SK-N-MC (cell line): ENCODE data around the gene CYP4X1.
"Not testable (repeated sequence)": the region's sequence is repeated elsewhere in the genome, so short reads cannot be mapped to it uniquely, and the experiment has no call there.

Source experiments
- DNase-seq: peaks from one replicate; pipeline ENCODE4 v3.0.0-alpha.2; 2011; ENCODE audit warnings: low read depth, low spot score
- H3K27ac ChIP-seq: fragments of 200-600 bp; sonication (generic); 2 replicates; pipeline ENCODE4 v1.5.1; 2016; ENCODE audit warnings: mixed run types
- H3K36me3 ChIP-seq: fragments of 200-600 bp; sonication (generic); 2 replicates; pipeline ENCODE4 v1.6.1; 2017; ENCODE audit warnings: antibody characterized with exemption, low read length, mixed read lengths; ENCODE audit not compliant: insufficient read depth
- H3K4me3 ChIP-seq: fragments of 200-600 bp; sonication (generic); 2 replicates; pipeline ENCODE4 v1.5.1; 2016
- H3K9ac ChIP-seq: fragments of 200-600 bp; sonication (generic); 2 replicates; pipeline ENCODE4 v1.8.0; 2017; ENCODE audit warnings: mixed run types, mixed read lengths; ENCODE audit not compliant: insufficient read length
- H3K9me3 ChIP-seq: fragments of 200-600 bp; sonication (generic); 2 replicates; pipeline ENCODE4 v1.6.1; 2017; ENCODE audit warnings: low read depth, mild to moderate bottlenecking, antibody characterized with exemption, low read length, moderate library complexity, mixed read lengths
- EZH2 ChIP-seq: fragments of 200-600 bp; sonication (generic); IDR thresholded peaks from one replicate; pipeline ENCODE4 v1.6.1; 2017; ENCODE audit warnings: antibody characterized with exemption
- FOXP2 ChIP-seq: optimal IDR thresholded peaks from 2 replicates; pipeline ENCODE3; 2011; ENCODE audit warnings: mild to moderate bottlenecking, moderate library complexity; ENCODE audit not compliant: insufficient read depth; ENCODE audit errors: extremely low read length, control extremely low read depth
- POLR2AphosphoS5 ChIP-seq: IDR thresholded peaks from 2 replicates; pipeline ENCODE4 v1.6.1; 2012; ENCODE audit warnings: mild to moderate bottlenecking, low read depth, low read length, borderline replicate concordance

Gene CYP4X1

DNA sequence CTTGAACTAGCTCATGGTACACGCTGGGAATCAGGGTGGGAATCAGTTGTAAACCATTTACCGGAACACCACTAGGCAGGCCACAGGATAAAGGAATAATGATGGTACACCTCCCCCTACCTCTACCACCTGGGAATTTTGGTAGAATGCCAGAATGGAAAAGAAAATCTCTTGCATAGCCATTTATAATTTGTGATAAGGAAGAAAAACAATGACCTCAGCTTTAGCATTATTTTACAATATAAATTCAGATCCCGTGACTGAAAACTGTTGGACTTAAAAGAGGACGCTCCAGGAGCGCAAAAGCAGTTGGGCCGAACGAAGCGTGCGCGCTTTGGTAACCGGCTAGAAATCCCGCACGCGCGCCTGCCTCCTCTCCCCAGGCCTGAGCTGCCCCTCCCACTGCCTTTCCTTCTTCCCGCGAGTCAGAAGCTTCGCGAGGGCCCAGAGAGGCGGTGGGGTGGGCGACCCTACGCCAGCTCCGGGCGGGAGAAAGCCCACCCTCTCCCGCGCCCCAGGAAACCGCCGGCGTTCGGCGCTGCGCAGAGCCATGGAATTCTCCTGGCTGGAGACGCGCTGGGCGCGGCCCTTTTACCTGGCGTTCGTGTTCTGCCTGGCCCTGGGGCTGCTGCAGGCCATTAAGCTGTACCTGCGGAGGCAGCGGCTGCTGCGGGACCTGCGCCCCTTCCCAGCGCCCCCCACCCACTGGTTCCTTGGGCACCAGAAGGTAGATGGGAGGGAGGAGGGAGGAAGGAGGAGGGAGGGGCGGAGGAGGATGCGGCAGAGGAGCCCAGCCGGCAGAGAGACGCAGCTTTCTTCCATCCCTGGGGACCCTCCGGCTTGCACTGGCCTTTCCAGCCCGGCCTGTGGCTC is at the start of gene CYP4X1:
Gene CYP4X1, plus strand, starts transcription at position 402 of the 873 bp plus-strand sequence. Its CDS starts 149 bp downstream, at position 551.
- TF ChIP-seq EZH2 = no peak
- TF ChIP-seq FOXP2 = no peak
- TF ChIP-seq POLR2AphosphoS5 = no peak
- no peak for DNase-seq
- H3K4me3 ChIP-seq = peak within 1 kb of the TSS; percentile 38
- H3K9me3 ChIP-seq = no peaks in the 10 kb centered on the region
- H3K27ac ChIP-seq = peak within 1 kb of the TSS; percentile 25; the same call in 1 of the 2 replicates
- H3K36me3 ChIP-seq = no peaks in the 10 kb centered on the region
- no peak within 1 kb of the TSS for H3K9ac ChIP-seq

DNA sequence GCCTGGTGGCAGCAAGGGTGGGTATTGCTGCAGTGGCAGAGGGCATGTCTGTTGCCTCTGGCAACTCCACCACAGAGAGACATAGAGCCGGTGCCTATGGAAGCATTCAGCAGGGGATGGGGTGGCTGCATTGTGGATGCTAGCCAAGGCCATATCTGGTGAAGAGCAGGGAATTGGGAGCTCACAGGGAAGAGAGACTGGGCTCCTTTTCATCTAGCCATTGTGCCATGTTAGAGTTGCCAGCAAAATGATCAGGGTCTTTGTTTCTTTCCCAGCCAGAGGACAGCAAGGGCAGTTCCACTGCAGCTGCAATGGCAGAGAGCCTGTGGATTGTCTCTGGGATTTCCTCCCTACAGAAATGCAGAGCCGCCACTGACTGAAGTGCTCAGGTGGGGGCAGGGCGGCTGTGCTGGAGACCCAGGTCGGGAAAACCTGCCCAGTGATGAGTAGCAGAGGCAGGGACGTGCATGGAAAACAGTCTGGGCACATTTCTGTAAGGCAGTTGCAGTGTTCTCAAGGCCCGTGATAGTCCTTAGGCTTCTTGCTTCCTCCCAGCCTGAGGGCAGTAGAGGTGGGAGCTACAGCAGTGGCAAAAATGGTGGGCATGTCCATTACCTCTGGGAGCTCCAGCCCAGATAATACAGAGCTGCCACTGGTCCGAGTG is 40.2 kb upstream of the CYP4X1 start:
- Histone ChIP-seq H3K9ac (no peak overlapping the region), H3K9me3 (no peaks in the 10 kb centered on the region)

GRCh38 chr1:46983830-46984586 is 39.5 kb upstream of the CYP4X1 start:
- Histone ChIP-seq H3K27ac (0 out of 2 replicates have a peak overlapping the region, but pooled peaks have one; percentile 35), H3K4me3 (peak overlapping the region; percentile 56), H3K9ac (no peak overlapping the region), H3K36me3 (no peaks in the 10 kb centered on the region), H3K9me3 (no peaks in the 10 kb centered on the region)
- DNase-seq = peak; percentile 58
- no peak for TF ChIP-seq EZH2
- no peak for TF ChIP-seq FOXP2
- TF ChIP-seq POLR2AphosphoS5 = no peak

More for the DNA sequence above, 40.2 kb upstream of the CYP4X1 start:
- Histone ChIP-seq H3K27ac (peak overlapping the region; percentile 35; the same call in 1 of the 2 replicates), H3K4me3 (peak overlapping the region; percentile 53), H3K36me3 (no peaks in the 10 kb centered on the region)
- no peak for TF ChIP-seq EZH2
- no peak for TF ChIP-seq POLR2AphosphoS5
- TF ChIP-seq FOXP2 = no peak
- DNase-seq = no peak

- H3K4me3 ChIP-seq, DNase-seq, H3K9me3 ChIP-seq, H3K36me3 ChIP-seq, H3K27ac ChIP-seq, H3K9ac ChIP-seq: not testable (repeated sequence)
These were observed 32.9 kb upstream of the CYP4X1 start for GRCh38 chr1:46990541-46990940.

- no peak overlapping the region for H3K4me3 ChIP-seq
- H3K27ac ChIP-seq = no peak overlapping the region
- DNase-seq = no peak
- no peak for TF ChIP-seq FOXP2
- TF ChIP-seq EZH2 = no peak
- TF ChIP-seq POLR2AphosphoS5 = no peak
- H3K9me3 ChIP-seq = no peaks in the 10 kb centered on the region
- H3K9ac ChIP-seq = no peak overlapping the region
- H3K36me3 ChIP-seq = no peaks in the 10 kb centered on the region
These were observed 32.2 kb upstream of the CYP4X1 start for GRCh38 chr1:46991083-46991923.

DNA sequence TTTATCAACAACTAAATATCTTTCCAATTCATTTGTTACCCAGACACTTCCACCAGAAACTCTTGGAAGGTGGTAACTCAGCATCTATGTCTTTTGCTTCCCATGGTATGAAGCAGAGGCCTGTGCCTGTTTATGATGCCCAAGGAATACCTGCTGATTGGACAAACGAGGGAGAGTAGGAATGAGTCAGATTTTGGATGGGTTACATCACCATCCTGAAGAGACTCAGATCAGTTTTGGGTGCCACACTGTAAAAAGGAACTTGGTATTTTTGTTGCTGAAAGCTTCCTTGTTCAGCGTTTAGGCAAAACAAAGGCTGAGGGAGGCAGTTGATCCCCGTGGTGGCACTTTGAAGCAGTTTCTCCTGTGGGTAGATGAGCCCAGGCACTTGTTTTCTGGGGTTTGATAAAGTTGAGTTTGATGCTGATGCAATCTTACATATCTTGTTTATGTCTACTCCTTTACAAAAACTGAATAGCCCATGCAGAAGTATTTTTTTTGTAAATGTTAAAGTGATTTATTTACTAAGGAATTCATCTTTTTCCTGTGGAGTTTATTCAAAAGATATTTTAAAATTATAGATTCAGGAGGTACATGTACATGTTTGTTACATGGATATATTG is 26.7 kb upstream of the CYP4X1 start:
- H3K36me3 ChIP-seq = no peaks in the 10 kb centered on the region
- no peak for TF ChIP-seq FOXP2
- TF ChIP-seq POLR2AphosphoS5 = no peak
- no peak for TF ChIP-seq EZH2
- H3K27ac ChIP-seq = no peak overlapping the region
- H3K9me3 ChIP-seq = no peaks in the 10 kb centered on the region
- H3K4me3 ChIP-seq = no peak overlapping the region
- no peak for DNase-seq
- H3K9ac ChIP-seq = no peak overlapping the region

GRCh38 chr1:47002211-47002610 is 21.3 kb upstream of the CYP4X1 start:
- Histone ChIP-seq H3K36me3 (no peaks in the 10 kb centered on the region), H3K27ac (no peak overlapping the region), H3K4me3 (no peak overlapping the region), H3K9me3 (no peaks in the 10 kb centered on the region), H3K9ac (no peak overlapping the region)
- no peak for DNase-seq
- TF ChIP-seq POLR2AphosphoS5 = no peak
- no peak for TF ChIP-seq FOXP2
- TF ChIP-seq EZH2 = no peak
